LNCAP (cell line): ENCODE measurements around the gene CNN2.

Experiments used
- CTCF ChIP-seq: fragments of 450-650 bp; IDR thresholded peaks from 2 replicates; pipeline ENCODE4 v1.5.1; 2017; ENCODE audit warnings: mild to moderate bottlenecking

CNN2 gene

GRCh38 chr19:1063030-1063908 lies 36.9 kb downstream of the CNN2 start:
- no peak for TF ChIP-seq CTCF

GRCh38 chr19:1063909-1064660 lies 37.7 kb downstream of the CNN2 start:
- no peak for TF ChIP-seq CTCF

- peak; percentile 38 for TF ChIP-seq CTCF
Observed at GRCh38 chr19:1064661-1065605, 38.5 kb downstream of the CNN2 start.

GRCh38 chr19:1065606-1066109 lies 39.2 kb downstream of the CNN2 start:
- no peak for TF ChIP-seq CTCF

GRCh38 chr19:1066251-1066747 lies 39.9 kb downstream of the CNN2 start:
- no peak for TF ChIP-seq CTCF

GRCh38 chr19:1066748-1067340 lies 40.4 kb downstream of the CNN2 start, which contains the start of gene ARHGAP45:
Gene ARHGAP45 (plus strand): TSS chr19:1067167. CDS start chr19:1067406, 239 bp downstream.
- TF ChIP-seq CTCF: no peak
